Measurements from ENCODE around the gene GLP1R. TPM values are rescaled to one million over a fixed set of nuclear protein-coding genes. Genes with fewer than 3 reads are reported as not detected.

Gene GLP1R
- total RNA-seq, 1 donor from 2014 or later, result 0.35 TPM

GRCh38 chr6:39007575-39007974 is 41.0 kb upstream of the GLP1R start:
- Histone ChIP-seq H3K36me3 (no peaks in the 10 kb centered on the region), H3K4me3 (no peak overlapping the region), H3K4me1 (no peaks in the 10 kb centered on the region), H3K27me3 (ENCODE audit: low read depth) (peaks cover 4% of the 10 kb centered on the region), H3K9me3 (no peaks in the 10 kb centered on the region), H3K27ac (no peak overlapping the region)
- no peak for DNase-seq
- no peak for TF ChIP-seq CTCF (IDR thresholded peaks at IDR 0.05)
- intact Hi-C loops (cut with DNase I), result no loop called here
- ATAC-seq, result no peak

- H3K36me3 ChIP-seq, result no peaks in the 10 kb centered on the region
- H3K9me3 ChIP-seq, result no peaks in the 10 kb centered on the region
- H3K27me3 ChIP-seq (ENCODE audit: low read depth), result no peaks in the 10 kb centered on the region
- DNase-seq (no peak), ATAC-seq (no peak)
- no peak overlapping the region for H3K27ac ChIP-seq
- TF ChIP-seq CTCF (IDR thresholded peaks at IDR 0.05), result no peak
- intact Hi-C loops (cut with DNase I), result no loop called here
- no peak overlapping the region for H3K4me3 ChIP-seq
- no peaks in the 10 kb centered on the region for H3K4me1 ChIP-seq
Observed at GRCh38 chr6:39008737-39009136, 39.8 kb upstream of the GLP1R start.

- Histone ChIP-seq H3K27ac (no peak overlapping the region), H3K36me3 (no peaks in the 10 kb centered on the region), H3K4me3 (no peak overlapping the region), H3K4me1 (no peaks in the 10 kb centered on the region), H3K9me3 (no peaks in the 10 kb centered on the region), H3K27me3 (ENCODE audit: low read depth) (no peaks in the 10 kb centered on the region)
- ATAC-seq (no peak), DNase-seq (no peak)
- no peak for TF ChIP-seq CTCF (IDR thresholded peaks at IDR 0.05)
- intact Hi-C loops (cut with DNase I), result no loop called here
Observed at GRCh38 chr6:39009476-39009875, 39.1 kb upstream of the GLP1R start.

GRCh38 chr6:39016839-39017546 is 31.6 kb upstream of the GLP1R start:
- intact Hi-C loops (cut with DNase I), result no loop called here
- TF ChIP-seq CTCF (IDR thresholded peaks at IDR 0.05), result no peak
- no peaks in the 10 kb centered on the region for H3K4me1 ChIP-seq
- H3K9me3 ChIP-seq, result no peaks in the 10 kb centered on the region
- H3K27me3 ChIP-seq (ENCODE audit: low read depth), result no peaks in the 10 kb centered on the region
- H3K4me3 ChIP-seq, result no peak overlapping the region
- H3K27ac ChIP-seq, result no peak overlapping the region
- DNase-seq (no peak), ATAC-seq (no peak)
- no peaks in the 10 kb centered on the region for H3K36me3 ChIP-seq

GRCh38 chr6:39017547-39017880 is 31.1 kb upstream of the GLP1R start:
- no peaks in the 10 kb centered on the region for H3K9me3 ChIP-seq
- intact Hi-C loops (cut with DNase I), result no loop called here
- no peak overlapping the region for H3K4me3 ChIP-seq
- TF ChIP-seq CTCF (IDR thresholded peaks at IDR 0.05), result no peak
- H3K4me1 ChIP-seq, result no peaks in the 10 kb centered on the region
- H3K27ac ChIP-seq, result no peak overlapping the region
- H3K27me3 ChIP-seq (ENCODE audit: low read depth), result no peaks in the 10 kb centered on the region
- DNase-seq (no peak), ATAC-seq (no peak)
- H3K36me3 ChIP-seq, result no peaks in the 10 kb centered on the region

All from lower lobe of right lung (tissue), 2 donors.